HG02970 (cell line): ENCODE measurements around the gene HOXA5.

Source experiments
- ATAC-seq: cut with Tn5 transposase; IDR thresholded peaks from one replicate; pipeline ENCODE4 v1.9.1; 2021; ENCODE audit warnings: mild to moderate bottlenecking, moderate library complexity, moderate number of reproducible peaks; ENCODE audit not compliant: unreplicated experiment, low FRiP score

The HOXA5 gene

DNA sequence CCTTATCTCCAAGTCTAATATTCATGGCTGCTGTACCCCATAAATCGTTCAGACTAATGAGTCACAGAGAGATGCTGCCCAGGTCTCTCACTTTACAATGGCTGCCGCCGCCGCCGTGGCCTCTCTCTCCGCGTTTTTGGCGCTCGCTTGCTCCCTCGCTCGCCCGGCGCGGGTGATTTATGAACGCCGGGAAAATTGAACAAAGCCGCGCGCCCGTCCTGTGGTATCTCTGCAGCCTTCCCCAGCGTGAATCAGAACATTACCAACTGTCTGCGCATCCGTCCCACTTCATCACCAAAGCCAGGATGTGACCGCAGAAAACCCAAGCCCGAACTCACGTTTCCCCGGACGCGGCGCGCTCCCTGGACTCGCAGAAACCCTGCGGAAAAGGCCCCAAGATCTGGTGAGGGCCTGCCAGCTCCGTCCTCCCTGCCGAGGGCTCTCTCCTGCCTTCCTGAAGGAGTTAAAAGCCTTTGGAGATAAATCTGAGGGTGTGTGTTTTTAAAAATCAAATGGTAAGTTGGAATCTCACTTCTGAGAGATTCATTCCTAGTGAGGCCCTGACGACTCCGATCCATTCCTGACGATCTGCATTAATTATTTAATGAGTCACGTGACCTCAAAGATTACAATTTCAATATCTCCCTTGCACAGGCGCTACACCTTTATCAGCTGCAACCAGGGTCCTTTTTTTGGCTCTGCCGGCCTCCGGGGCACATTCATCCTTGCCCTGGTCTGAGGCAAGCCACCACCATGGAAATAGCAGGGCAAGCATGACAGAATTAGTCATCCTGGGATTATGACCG lies 19.2 kb downstream of the HOXA5 start:
- no peak for ATAC-seq

- no peak for ATAC-seq
Measured at GRCh38 chr7:27123477-27124053, 19.9 kb downstream of the HOXA5 start.

DNA sequence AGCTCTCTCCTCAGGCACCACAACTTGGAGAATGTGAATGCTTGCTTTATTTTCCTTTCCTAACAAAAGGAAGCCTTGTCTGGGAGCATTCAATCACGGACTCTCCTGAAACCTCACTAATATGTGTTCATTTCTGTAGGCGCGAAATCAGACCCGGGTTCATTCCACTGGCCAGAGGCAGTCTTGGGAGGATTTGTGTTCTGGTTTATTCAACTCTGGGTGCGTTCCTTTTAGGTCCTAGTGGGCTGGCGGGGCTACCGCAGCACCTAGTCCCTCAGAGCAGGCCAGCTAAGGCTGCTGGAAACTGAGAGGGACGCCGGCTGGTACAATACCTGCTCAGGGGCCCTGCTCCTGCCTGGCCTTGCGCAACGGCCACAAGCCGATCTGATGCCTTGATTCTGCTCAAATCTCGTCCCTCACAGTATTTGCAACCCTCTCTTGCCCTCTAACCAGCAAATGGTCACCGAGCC lies 20.4 kb downstream of the HOXA5 start:
- ATAC-seq: no peak

- ATAC-seq: no peak
Measured at GRCh38 chr7:27122077-27122910, 21.2 kb downstream of the HOXA5 start.

DNA sequence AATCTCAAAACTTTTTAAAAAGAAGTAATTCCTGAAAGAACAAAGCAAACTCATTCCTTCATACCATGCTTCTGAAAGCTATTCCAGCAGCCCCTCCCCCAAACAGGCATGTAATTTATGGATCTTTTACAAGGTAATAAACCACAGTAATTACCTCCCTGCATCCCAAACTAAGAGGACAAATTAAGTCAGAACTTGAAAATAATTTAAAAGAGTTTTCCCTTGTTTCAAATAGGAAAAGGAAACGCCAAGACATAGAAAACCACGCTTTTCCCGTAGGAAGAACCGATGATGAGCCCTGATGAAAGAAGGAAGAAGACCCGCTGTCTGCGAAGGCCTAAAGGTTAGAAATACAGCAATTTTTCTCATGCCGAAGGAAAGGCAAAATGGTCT lies 21.8 kb downstream of the HOXA5 start:
- ATAC-seq: no peak

GRCh38 chr7:27119412-27119911 lies 24.0 kb downstream of the HOXA5 start:
- ATAC-seq: no peak

GRCh38 chr7:27118580-27118979 lies 24.9 kb downstream of the HOXA5 start:
- ATAC-seq: no peak

GRCh38 chr7:27117887-27118491 lies 25.5 kb downstream of the HOXA5 start:
- no peak for ATAC-seq

DNA sequence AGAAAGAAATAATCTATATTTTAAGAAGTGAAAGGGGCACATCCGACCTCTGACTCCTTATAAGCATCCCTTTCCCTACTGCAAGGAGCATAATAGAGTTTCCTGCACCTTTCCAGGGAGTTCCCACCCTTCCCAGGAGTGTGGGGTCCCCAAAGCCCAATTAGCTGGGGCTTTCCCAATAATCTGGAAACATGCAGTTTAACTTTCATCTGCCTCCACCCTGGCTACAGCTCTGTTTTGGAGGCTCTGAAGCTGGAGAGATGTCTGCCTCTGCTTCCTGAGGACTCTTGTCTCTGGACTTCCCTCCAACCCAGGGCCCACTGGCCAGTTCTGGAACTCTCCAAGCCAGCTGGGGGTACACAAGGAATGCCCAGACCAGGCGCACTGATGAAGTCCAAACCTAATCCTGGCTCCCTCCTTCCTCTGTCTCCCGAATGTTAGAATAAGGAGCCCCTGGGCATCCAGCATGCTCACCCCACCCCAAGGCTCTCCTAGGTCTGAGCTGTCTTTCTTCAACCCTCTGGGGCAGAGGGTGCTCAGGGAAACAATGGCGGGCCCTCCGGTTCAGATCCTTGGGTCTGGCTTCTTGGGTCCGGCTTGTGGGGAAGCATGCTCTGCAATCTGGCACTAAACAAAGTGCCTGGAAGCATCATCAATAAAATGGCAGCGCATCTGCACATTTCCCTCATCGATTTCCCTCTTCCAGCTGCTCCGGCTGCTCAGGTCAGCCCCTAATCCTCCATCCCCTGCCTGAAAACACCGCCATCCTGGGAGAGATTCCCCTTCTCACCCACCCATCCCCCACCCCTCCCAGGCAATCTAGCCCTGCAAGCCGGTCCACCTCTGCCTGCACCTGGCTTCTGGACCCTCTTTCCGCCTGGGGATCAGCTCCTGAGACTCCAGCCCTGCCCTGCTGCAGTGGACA lies 26.3 kb downstream of the HOXA5 start:
- ATAC-seq: no peak

- no peak for ATAC-seq
Measured at GRCh38 chr7:27116031-27116961, 27.2 kb downstream of the HOXA5 start.

DNA sequence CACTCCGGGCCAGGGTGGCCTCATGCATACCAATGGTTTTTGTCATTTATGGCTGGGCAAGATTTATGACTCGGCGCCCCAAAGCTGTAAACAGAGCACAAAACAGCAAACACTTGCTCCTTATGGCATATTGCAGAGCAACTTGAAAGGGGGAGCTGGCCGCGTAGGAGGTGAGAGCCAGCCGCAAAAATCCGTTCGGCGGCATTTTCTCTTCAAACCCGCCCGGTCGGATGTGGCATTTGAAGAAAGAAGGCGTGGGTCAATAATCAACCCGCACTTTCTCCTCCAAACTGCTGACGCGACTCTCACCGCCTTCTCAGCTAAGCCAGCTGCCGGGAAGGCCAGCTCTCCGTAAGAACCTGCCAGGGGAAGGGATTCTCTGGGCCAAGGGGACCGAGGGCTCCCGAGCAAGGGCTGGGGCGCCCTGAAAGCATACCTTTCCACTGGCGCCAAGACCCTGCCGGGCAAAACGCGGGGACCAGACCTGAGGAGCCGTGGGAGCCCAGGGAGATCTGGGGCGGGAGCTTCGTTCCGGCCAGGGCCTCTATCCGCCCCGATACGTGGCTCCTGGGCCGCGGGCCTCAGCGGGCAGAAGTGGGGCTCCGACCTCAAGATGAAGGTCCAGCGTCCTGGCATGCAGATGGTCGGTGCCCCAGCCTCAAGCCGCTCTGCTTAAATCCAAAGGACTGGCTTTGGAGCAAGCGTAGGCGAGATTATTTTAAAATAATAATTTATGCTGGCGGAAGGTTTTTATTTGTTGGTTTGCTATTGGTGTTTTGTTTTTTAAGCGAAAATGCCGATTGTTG lies 28.1 kb downstream of the HOXA5 start:
- ATAC-seq: no peak

DNA sequence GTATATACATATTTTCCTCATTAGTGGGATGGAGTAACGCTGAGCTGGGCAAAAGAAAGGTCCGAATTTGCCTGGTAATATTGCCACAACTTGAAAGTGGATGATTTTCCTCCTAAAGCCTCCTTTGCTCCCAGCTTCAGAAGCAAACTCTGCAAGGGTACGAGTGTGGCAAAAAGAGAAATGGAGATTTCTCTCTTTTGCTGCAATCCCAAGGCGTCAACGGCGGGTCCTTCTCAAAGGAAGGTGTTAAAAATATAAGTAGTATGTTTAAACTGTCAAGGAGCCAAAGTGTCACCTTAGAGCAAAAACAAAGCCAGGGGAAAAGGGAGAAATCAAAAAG lies 28.6 kb downstream of the HOXA5 start:
- no peak for ATAC-seq

- no peak for ATAC-seq
Measured at GRCh38 chr7:27113991-27114769, 29.3 kb downstream of the HOXA5 start.

GRCh38 chr7:27112955-27113949 lies 30.2 kb downstream of the HOXA5 start:
- no peak for ATAC-seq

DNA sequence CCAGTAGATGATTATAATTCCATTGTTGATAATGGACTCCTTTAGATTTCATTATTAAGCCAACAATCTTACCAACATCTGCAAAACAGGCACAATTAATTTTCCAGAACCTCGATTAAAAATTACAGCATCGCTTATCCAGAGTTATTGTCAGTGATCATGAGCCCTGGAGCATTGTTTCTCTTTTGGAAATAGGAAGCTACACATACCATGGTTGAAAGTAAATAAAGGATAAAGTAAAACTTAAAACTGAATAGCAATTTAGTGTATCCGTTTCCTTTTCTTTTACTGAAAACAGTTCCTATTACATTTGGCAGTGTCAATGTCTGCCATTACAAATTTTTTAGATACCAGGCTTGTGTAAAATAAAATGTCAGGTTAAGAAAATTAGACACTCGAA lies 31.1 kb downstream of the HOXA5 start:
- no peak for ATAC-seq

GRCh38 chr7:27111751-27112277 lies 31.7 kb downstream of the HOXA5 start:
- no peak for ATAC-seq
